Jurkat, Clone E6-1 (cell line): ENCODE data around the gene SMPDL3B.
"Not testable (repeated sequence)": the region's sequence is repeated elsewhere in the genome, so short reads cannot be mapped to it uniquely, and the experiment has no call there.

Experiments used
- DNase-seq: peaks from one replicate; pipeline ENCODE4 v3.0.0-alpha.2; 2011; ENCODE audit warnings: low read depth, low spot score
- H3K4me3 ChIP-seq: 2 replicates; pipeline ENCODE4 v1.5.1; 2011; ENCODE audit warnings: mild to moderate bottlenecking, low read length, control low read depth, moderate library complexity

Gene SMPDL3B

DNA sequence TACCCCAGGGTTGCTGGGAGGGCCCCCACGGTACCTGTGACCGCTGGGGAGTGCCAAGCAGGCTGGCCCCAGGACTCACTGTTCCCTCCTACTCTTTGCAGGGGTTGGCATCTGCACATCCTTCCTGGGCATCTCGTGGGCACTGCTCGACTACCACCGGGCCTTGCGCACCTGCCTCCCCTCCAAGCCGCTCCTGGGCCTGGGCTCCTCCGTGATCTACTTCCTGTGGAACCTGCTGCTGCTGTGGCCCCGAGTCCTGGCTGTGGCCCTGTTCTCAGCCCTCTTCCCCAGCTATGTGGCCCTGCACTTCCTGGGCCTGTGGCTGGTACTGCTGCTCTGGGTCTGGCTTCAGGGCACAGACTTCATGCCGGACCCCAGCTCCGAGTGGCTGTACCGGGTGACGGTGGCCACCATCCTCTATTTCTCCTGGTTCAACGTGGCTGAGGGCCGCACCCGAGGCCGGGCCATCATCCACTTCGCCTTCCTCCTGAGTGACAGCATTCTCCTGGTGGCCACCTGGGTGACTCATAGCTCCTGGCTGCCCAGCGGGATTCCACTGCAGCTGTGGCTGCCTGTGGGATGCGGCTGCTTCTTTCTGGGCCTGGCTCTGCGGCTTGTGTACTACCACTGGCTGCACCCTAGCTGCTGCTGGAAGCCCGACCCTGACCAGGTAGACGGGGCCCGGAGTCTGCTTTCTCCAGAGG is 31.8 kb downstream of the SMPDL3B start:
- no peak overlapping the region for H3K4me3 ChIP-seq
- no peak for DNase-seq

DNA sequence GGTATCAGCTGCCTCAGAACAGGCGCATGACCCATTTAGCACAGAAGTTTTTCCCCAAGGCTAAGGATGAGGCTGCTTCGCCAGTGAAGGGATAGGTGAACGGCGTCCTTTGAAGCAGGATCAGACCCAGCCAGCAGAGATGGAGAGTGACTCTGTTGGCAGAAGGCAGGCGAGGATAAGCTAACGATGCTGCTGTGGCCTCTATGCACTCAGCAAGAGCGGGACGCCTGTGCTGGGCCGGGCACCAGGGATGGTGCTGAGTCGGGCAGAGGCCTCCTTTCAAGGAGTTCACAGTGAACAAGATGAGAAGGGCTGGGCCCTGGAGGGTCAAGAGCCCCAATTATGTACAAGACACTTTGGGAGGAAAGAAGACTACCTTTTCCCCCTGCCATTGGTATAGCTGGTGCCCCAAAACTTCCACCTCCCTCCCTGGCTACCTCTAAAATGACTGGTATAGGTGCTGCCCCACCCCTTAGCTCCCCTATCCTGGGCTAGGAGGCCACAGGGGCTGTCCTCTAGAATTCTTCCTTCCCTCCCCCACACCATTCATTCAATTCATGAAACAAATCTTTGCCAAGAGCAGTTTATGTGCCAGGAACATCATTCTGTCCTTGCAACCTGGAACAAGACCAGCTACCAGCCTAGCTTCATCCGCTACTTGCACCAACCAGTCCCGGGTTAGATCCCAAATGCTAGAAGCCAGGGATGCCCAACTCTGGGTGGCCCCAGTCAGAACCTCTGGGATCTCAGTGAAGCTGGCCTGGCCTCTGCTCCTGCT is 32.5 kb downstream of the SMPDL3B start:
- no peak for DNase-seq

DNA sequence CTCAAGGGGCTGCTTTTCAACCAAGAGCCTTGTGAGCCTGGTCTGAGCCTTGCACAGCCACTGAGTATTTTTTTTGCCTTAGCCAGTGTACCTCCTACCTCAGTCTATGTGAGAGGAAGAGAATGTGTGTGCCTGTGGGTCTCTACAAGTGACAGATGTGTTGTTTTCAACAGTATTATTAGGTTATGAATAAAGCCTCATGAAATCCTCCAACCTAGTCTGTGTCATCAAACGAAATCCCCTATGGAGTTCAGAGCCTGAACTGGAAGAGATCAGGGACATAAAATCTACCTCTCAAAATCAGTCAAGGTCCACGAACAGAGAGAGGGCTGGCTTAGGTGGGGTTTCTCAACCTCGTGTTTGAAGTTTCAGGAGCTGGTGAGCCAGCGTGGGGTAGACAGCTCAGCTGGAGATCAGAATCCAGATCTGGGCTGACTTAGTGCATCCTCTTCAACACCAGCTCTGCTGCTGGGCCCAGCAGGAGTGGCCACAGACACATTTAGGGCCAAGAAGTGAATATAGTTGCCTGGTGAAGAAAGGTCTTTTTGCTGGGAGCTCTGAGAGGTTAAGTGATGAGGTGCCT is 33.2 kb downstream of the SMPDL3B start:
- no peak for DNase-seq
- H3K4me3 ChIP-seq, result no peak overlapping the region

More for the DNA sequence above, 32.5 kb downstream of the SMPDL3B start:
- no peak overlapping the region for H3K4me3 ChIP-seq

DNA sequence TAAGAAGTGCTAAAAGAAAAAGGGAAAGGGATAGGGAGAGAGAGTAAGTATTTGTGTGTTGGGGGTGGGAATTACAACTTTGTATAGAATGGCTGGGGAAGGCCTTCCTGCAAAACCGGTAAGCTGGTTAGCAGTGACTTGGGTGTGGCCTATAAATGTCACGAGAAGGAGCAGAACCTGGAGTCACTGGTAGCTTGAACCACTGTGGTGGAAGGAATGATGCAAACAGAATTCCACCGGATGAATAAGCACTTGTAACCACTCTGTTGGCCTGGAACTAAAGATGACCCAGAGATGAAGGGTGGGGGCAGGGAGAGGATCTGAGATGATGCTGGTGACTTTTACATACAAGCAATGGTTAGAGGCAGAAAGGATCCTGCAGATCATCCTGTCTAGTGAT is 33.9 kb downstream of the SMPDL3B start:
- H3K4me3 ChIP-seq, result no peak overlapping the region

DNA sequence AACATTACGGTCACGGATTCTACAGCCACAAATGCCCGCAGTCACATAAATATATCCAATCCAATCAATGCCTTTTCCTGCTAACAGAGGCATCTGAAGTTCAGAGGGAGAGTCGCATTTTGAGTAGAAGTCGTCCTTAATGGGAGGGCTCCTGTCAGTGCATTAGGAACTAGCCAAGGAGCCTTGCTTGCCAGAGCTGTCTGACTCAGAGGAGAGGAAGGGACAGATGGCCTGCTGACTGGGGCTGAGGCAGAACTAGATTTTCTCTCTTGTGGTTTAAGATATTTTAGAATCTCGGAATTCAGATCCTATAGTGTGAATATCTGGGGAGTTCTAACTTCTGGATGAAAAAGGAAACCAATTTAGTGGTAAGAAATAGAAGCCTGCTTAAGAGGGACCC is 35.6 kb downstream of the SMPDL3B start:
- H3K4me3 ChIP-seq, result no peak overlapping the region
- DNase-seq, result no peak

More for the DNA sequence above, 33.9 kb downstream of the SMPDL3B start:
- no peak for DNase-seq

DNA sequence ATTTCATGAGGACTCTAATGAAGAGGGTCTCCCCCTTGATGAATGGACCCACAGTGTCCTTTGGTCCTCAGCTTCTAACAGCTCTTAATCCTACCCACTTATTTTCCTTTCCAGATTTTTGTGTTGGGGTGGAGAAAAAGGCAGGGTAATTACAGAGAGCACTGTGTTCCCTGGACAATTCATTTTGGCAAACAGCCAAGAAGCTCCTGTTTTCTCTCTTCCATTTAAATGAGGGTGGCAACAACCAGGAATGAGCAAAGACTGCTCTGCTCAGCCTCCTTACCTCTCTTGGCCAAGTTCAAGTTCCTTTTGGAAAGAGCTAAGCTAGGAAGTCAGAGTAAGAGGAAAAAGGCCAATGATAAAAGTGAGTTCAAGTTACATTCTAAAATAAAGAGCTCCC is 36.9 kb downstream of the SMPDL3B start:
- H3K4me3 ChIP-seq, result no peak overlapping the region
- DNase-seq, result no peak

DNA sequence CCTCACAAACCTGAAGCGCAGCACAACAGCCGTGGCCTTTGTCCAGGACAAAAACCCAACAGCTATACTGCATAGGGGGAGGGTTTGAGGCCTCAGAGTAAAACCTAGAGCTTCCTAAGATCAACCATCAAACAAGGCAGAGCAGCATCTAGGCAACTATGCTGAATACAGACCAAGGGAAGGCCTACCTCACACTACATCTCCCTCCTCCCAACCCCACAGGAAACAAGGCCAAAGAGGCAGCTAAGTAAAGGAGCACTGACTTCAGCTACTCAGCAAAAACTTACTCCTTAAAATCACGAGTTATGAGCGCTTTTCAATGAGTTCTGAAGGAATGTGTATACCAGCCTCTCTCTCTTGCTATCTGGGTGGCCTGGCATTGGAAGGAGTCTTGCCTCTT is 37.3 kb downstream of the SMPDL3B start:
- DNase-seq, result no peak
- no peak overlapping the region for H3K4me3 ChIP-seq

DNA sequence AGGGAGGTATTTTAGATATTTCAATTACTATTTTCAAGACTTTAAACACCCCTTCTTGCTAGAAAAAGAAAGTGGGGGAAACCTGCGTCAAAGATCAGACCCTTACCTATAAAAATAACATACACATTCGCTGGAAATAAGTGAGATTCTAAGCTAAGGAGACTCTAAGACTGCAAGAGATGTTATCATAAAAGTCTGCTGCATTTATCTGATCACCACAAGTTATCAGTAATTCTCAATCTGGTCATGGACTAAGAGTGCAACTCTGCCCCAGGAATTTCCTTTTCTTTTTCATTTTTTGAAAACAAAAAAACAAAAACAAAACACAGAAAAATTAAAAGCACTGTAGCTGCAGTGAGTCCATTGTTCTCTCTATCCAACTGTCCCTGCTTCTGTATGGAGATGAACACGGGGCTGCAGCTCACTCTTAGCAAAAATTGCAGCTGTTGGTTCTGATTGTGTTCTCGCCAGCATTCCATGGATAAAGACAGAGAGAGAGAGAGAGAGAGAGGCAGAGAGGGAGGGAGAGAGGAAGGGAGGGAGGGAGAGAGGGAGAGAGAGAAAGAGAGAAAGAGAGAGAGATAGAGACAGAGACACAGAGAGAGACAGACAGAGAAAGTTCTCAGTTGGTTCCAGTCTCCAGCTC is 39.1 kb downstream of the SMPDL3B start:
- H3K4me3 ChIP-seq, result no peak overlapping the region
- no peak for DNase-seq

DNA sequence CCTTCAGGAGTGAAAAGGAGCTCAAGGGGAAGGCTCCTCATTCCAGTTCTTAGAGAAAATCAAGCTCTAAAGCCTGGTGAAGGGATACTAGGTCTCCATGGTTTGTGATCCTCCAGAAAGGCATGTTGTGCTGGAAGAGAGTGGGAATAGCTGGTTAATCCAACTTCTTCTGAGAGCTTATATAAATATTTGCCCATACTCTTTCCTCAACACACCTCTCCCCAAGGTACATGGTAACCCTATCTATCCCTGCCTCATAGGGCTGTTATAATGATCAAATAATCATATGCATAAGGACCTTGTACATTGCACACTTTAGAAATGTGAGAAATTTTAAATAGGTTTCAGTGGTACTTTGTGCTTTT is 39.6 kb downstream of the SMPDL3B start:
- H3K4me3 ChIP-seq, result no peak overlapping the region
- DNase-seq, result no peak

DNA sequence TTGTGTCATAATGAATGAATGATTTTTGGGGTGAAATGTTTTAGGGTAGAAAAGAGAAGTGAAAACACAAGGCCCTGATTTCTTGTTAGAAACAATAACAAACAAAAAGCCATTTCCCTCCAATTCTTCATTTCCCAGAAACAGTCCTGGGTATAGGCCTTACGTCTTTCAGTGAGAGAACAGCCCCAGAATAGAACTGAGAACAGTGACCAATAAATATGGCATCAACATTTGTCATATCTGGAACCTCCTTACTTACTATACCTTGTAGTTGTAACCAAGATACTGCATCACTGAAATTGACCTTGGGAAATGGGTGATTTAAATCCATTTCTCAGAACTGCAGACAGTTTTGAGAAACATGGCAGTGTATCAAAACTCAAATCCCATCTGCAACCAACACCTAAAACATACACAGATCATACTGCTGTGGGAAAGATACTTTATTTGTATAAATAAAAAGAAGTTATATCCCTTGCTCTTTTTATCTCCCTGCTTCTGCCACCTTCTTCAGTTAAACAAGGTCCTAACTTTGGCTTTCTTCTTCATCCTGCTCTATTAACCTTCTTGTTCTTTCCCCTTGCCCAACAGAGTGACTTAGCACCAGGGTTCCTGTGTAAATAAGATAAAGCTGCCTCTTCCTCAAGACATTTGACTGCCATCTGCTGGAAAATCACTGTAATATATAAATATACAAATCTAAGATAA is 44.5 kb downstream of the SMPDL3B start:
- H3K4me3 ChIP-seq, result no peak overlapping the region
- peak; percentile 59 for DNase-seq

DNA sequence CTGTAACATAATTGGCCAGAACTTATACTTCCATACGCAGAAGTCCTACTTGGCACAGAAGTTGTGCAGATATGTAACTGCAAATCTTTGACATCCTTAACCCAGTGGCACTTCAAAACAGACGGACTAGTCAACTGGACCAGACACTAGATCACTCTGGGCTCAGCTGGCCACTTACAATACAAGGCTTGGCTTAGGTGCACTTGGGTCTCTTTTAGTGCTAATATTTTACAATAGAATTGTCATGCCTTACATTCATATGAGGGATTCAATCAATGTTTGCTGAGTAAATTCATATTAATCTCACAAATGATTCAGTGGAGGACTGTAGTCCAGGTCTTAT is 45.0 kb downstream of the SMPDL3B start:
- no peak for DNase-seq
- H3K4me3 ChIP-seq, result no peak overlapping the region

DNA sequence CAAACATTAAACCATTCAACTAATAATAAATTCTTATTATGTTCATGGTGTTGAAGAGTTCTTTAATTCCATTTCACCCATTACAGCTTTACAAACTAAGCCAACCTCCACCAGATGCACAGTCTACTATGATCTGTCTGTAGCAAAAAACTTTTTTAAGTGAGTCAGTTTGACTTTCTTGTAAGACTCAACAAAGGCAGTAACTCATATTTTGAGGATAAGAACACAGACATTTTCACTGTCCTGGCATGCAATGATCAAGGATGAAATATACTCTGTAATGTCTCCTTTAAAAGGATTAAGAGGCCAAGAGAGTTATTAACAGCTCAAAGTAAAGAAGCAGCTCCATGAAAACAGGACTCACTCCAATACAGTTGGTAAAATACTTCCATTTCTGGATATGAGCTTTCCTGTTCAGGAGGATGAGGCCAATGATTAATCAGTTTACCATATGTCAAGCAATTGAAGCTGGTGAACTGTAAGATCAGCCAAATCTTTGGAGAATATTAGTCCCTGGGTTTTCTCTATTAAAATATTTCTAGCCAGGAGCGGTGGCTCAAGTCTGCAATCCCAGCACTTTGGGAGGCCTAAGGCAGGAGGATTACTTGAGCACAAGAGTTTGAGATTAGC is 45.5 kb downstream of the SMPDL3B start:
- no peak overlapping the region for H3K4me3 ChIP-seq
- DNase-seq, result no peak

DNA sequence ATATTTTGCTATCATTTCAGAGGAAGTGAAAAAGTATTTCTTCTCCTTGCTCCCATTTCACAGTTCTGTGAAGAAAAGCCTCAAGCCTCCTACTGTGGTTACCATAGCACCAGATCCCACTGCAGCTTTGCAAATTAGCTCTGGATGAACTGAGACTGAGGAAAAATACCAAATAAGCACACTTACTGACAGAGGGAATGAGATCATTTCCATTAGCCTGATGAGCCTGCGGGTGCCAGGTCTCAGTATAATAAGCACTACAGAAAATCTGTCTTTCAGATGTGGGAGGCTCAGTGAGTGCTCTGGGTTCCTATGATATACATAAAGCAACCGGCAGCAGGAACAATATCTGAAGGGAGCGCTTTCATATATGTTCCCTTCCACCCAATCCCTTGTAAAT is 46.3 kb downstream of the SMPDL3B start:
- no peak overlapping the region for H3K4me3 ChIP-seq
- no peak for DNase-seq

DNA sequence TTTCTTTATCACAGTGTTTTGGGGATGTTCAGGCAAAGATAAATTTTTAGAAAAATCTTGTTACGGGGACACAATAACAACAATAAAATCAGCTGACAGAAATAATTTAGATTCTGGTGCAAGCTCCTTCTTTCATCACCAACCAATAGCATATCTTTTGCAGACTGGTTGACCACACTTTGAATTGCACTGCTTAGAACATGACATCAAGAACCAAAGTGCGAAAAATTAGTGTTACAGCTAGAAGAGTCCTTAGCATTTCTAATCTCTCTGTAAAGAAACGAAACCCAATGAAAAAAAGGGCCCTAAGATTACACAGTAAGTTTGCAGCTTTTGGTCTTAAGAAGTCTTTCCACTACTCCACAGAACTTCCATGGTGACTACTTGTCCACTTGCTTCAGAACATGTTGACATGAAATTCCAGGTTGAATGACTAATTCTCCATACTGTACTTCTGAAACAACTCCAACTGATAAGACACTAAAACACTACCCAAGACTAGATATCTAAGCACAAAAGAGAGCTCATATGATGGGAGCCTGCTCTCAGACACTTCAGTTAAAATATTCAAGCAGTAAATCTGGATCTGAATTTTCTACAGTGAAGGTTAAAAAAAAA is 56.2 kb downstream of the SMPDL3B start:
- no peak overlapping the region for H3K4me3 ChIP-seq
- DNase-seq, result no peak

DNA sequence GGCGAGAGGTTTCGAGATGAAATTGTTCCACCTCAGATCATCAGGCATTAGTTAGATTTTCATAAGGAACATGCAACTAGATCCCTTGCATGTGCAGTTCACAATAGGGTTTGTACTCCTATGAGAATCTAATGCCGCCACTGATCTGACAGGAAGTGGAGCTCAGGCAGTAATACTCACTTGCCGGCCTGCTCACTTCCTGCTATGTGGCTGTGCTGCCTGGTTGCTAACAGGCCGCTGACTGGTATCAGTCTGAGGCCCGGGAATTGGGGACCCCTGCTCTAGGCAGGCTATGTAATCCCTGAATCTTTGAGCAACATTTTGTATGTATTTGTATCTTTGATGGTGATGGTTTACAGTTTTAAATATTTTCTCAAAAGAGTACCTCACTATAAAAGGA is 57.5 kb downstream of the SMPDL3B start:
- peak; percentile 59 for DNase-seq
- H3K4me3 ChIP-seq, result no peak overlapping the region

DNA sequence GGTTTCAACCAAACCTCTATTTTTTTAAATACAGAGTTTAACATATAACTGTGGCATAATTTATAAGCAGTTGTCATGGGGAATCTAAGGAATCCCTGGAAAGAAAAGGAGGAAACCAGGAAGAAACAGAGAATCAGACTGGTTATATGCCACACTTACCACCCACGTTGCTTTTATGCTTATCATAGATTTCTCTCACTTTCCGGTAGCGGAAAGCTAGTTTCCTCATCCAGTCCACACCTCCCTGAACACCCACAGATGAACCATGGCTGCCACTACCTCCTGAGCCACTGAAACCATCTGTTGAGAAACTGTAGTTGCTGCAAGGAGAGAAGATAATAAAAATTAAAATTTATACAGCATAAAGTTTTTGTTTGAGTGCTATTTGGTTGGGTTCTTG is 58.4 kb downstream of the SMPDL3B start:
- DNase-seq, result no peak
- no peak overlapping the region for H3K4me3 ChIP-seq

DNA sequence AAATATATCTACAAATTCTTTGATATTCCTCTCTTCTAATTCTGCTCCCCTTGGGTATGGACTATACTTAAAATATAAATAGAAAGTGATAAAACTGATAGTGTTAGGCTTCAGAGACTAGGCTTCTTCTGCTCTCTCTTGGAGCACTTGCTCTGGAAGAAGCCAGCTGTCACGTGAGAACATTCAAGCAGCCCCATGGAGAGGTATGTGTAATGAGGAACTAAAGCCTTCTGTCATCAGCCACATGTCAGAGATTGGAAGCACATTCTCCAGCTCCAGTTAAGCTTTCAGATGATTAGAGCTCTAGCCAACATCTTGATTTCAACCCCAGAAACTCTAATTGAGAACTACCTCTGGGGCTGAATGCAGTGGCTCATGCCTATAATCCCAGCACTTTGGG is 59.3 kb downstream of the SMPDL3B start:
- no peak overlapping the region for H3K4me3 ChIP-seq
- DNase-seq, result no peak

DNA sequence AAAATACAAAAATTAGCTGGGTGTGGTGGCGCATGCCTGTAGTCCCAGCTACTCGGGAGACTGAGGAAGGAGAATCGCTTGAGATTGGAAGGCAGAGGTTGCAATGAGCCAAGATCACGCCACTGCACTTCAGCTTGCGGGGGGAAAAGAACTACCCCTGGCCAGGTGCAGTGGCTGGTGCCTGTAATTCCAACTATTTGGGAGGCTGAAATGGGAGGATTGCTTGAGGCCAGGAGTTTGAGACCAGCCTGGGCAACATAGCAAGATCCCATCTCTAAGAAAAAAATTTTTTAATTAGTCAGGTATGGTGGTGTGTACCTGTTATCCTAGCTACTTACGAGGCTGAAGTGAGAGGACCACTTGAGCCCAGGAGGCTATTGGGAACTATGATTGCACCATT is 59.7 kb downstream of the SMPDL3B start:
- DNase-seq, result not testable (repeated sequence)

DNA sequence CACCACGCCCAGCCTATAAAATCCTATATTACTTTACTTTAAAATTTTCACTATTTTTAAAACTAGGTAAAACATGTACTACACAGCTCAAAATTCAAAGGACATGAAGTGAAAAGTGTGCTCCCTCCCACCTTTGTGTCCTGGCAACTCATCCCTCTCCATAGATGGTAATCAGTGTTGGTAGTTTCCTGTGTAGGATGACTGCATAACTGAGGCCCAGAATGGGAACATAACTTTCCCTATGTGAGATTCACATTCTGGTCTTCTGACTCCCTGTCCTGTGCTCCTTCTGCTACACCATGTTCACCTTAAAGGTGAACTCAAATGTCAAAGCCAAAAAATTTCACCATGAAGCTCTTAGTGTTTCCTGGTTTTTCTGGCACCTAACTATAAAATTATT is 64.3 kb downstream of the SMPDL3B start:
- DNase-seq, result no peak
- H3K4me3 ChIP-seq, result no peak overlapping the region

More for the DNA sequence above, 59.7 kb downstream of the SMPDL3B start:
- H3K4me3 ChIP-seq, result not testable (repeated sequence)
